A673 (cell line): Measurements from ENCODE around the gene COA1.

Experiments
- CTCF ChIP-seq: fragments of 300-800, 200-600 bp; sonication (generic); conservative IDR thresholded peaks from 2 replicates; pipeline ENCODE4 v1.5.1; 2017; ENCODE audit warnings: low read depth, mild to moderate bottlenecking, antibody characterized with exemption, low read length, moderate library complexity, mixed read lengths
- EZH2 ChIP-seq: fragments of 200-600 bp; sonication (generic); IDR thresholded peaks from 2 replicates; pipeline ENCODE4 v1.6.1; 2017; ENCODE audit warnings: borderline replicate concordance, low read depth, mild to moderate bottlenecking, mixed read lengths, antibody characterized with exemption, low read length; ENCODE audit not compliant: poor library complexity, severe bottlenecking

GRCh38 chr7:43669286-43670081, 59.8 kb downstream of the COA1 start:
- TF ChIP-seq CTCF (no peak), EZH2 (no peak)
